Activated naive CD4-positive, alpha-beta T cell treated with anti-CD3 and anti-CD28 coated beads, Interleukin-2, amount 50 U/mL, for 16 hours (primary cell): ENCODE measurements around the gene ST6GALNAC5.

Experiments
- DNase-seq: peaks from one replicate; pipeline ENCODE4 v3.0.0-alpha.2; 2020

ST6GALNAC5 gene

GRCh38 chr1:77015748-77016341 lies 148.6 kb downstream of the ST6GALNAC5 start:
- DNase-seq = no peak

- no peak for DNase-seq
Measured at GRCh38 chr1:77016386-77016985, 149.2 kb downstream of the ST6GALNAC5 start.

GRCh38 chr1:77018311-77018710 lies 151.0 kb downstream of the ST6GALNAC5 start:
- DNase-seq = no peak

GRCh38 chr1:77018761-77019160 lies 151.5 kb downstream of the ST6GALNAC5 start:
- DNase-seq = no peak

- DNase-seq = no peak
Measured at GRCh38 chr1:77021732-77022131, 154.5 kb downstream of the ST6GALNAC5 start.

- no peak for DNase-seq
Measured at GRCh38 chr1:77024500-77024899, 157.2 kb downstream of the ST6GALNAC5 start.

GRCh38 chr1:77025599-77025998 lies 158.3 kb downstream of the ST6GALNAC5 start:
- no peak for DNase-seq

GRCh38 chr1:77026135-77026534 lies 158.9 kb downstream of the ST6GALNAC5 start:
- no peak for DNase-seq

GRCh38 chr1:77026640-77027039 lies 159.4 kb downstream of the ST6GALNAC5 start:
- no peak for DNase-seq

- DNase-seq = no peak
Measured at GRCh38 chr1:77027847-77028246, 160.6 kb downstream of the ST6GALNAC5 start.

- DNase-seq = no peak
Measured at GRCh38 chr1:77030401-77031105, 163.3 kb downstream of the ST6GALNAC5 start.

GRCh38 chr1:77031106-77031662 lies 163.9 kb downstream of the ST6GALNAC5 start:
- no peak for DNase-seq

- no peak for DNase-seq
Measured at GRCh38 chr1:77036560-77036959, 169.3 kb downstream of the ST6GALNAC5 start.

- DNase-seq = no peak
Measured at GRCh38 chr1:77037038-77037437, 169.8 kb downstream of the ST6GALNAC5 start.

GRCh38 chr1:77038000-77038399 lies 170.7 kb downstream of the ST6GALNAC5 start:
- DNase-seq = no peak

GRCh38 chr1:77039111-77039510 lies 171.8 kb downstream of the ST6GALNAC5 start:
- DNase-seq = no peak

- no peak for DNase-seq
Measured at GRCh38 chr1:77039739-77040138, 172.5 kb downstream of the ST6GALNAC5 start.

- DNase-seq = no peak
Measured at GRCh38 chr1:77040826-77041225, 173.5 kb downstream of the ST6GALNAC5 start.

GRCh38 chr1:77044133-77044849 lies 177.0 kb downstream of the ST6GALNAC5 start:
- no peak for DNase-seq

- DNase-seq = no peak
Measured at GRCh38 chr1:77047575-77047974, 180.3 kb downstream of the ST6GALNAC5 start.

GRCh38 chr1:77047978-77048614 lies 180.8 kb downstream of the ST6GALNAC5 start:
- DNase-seq = no peak

GRCh38 chr1:77048615-77049005 lies 181.3 kb downstream of the ST6GALNAC5 start:
- DNase-seq = no peak

GRCh38 chr1:77051425-77051824 lies 184.1 kb downstream of the ST6GALNAC5 start:
- no peak for DNase-seq
